T-helper 2 cell treated with Interferon-gamma antibody and Interleukin-4, amounts not matched to agents 5 μg/mL and 100 μg/mL, for 36 hours (primary cell): Measurements from ENCODE around the gene TRIM27.
"Not testable (repeated sequence)": the region's sequence is repeated elsewhere in the genome, so short reads cannot be mapped to it uniquely, and the experiment has no call there.

Experiments used
- DNase-seq: peaks from one replicate; pipeline ENCODE4 v3.0.0; 2021; ENCODE audit warnings: low spot score
- H3K27ac Mint-ChIP-seq: one replicate; pipeline ENCODE4 v1.8.0; 2021; ENCODE audit warnings: mild to moderate bottlenecking, mixed read lengths
- H3K27me3 Mint-ChIP-seq: one replicate; pipeline ENCODE4 v1.8.0; 2021; ENCODE audit warnings: low read depth, mixed read lengths
- H3K36me3 Mint-ChIP-seq: one replicate; pipeline ENCODE4 v1.8.0; 2021; ENCODE audit warnings: low read depth, mixed read lengths
- H3K4me1 Mint-ChIP-seq: one replicate; pipeline ENCODE4 v1.8.0; 2021; ENCODE audit warnings: low read depth, mixed read lengths
- H3K4me3 Mint-ChIP-seq: one replicate; pipeline ENCODE4 v1.8.0; 2022; ENCODE audit warnings: mild to moderate bottlenecking, moderate library complexity, mixed read lengths
- H3K9me3 Mint-ChIP-seq: one replicate; pipeline ENCODE4 v1.8.0; 2021; ENCODE audit warnings: mixed read lengths

TRIM27 gene

DNA sequence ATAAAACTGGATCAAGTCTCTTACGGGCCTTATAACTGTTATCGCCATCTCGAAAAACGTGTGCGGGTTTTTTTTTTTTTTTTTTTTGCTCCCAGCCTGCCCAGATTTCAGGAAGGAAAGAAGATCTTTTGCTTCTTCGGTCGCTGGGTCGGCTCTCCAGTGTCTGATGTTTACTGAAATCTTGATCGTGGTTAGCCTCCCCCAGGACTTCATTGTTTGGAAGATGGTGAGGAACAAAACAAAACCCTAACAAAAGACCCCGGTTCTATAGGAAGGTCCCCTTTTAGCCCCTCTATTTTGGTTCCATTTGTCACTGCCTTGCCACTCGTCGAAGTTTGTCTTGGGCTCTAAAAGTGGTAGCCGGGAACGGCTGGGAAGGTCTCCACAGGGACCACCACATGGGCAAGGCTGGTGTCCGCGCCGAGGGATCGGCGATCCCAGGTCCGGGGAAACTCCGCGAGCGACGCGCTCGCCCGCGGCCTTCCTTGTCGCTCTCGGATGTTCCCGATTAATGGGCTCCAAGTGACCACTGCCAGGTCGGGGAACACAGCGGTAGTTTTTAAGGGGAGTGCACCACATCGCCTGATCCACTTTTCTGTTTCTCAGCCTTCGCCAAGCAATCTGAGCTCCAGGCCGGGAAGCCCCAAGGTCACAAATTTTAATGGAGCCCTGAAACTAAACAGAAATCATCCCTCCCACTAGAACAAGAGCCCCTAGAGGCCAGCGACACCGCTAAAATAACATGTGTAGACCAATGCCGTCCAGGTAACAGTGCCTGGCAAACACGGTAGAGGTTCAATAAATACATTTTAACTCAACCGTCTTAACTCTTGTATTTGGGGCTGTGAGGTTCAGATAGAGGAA, 27.0 kb downstream of the TRIM27 start:
- Mint-ChIP-seq H3K27ac (peak overlapping the region; percentile 100), H3K4me1 (peaks cover 9% of the 10 kb centered on the region), H3K9me3 (no peaks in the 10 kb centered on the region), H3K4me3 (peak overlapping the region; percentile 93), H3K27me3 (peaks cover 4% of the 10 kb centered on the region), H3K36me3 (peaks cover 16% of the 10 kb centered on the region)
- peak; percentile 34 for DNase-seq

DNA sequence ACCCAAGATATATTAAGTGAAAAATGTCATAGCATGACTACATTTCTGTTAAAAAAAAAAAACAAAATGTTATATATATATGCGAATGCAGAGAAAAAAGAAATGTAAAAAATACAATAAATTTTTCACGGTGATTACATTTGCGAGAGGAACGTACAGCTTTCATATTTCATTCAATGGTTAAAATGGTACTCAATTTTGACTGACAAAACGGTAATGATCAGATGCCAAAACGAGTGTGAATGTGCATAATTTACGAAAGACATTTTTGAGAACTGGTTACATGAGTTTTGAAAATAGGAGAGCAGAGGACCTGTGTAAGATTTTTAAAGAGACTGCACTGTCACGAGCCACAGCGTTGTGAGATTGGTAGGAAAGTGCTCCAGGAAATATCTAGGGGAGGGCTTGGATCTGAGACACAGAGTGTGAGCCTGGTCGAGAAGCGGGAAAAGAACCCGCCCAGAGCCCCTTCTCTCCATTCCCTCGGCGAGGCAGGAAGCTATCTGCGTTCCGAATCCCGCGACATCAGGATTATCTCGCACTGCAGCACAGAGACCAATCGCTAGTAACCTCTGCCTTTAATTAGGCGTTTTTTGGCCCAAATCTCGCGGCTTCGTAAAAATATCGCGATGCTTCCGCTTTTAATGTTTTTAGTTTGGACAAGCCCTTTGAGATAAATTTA, 28.5 kb downstream of the TRIM27 start:
- peak; percentile 87 for DNase-seq
- Mint-ChIP-seq H3K27me3 (peaks cover 4% of the 10 kb centered on the region), H3K4me1 (peaks cover 9% of the 10 kb centered on the region), H3K9me3 (no peaks in the 10 kb centered on the region), H3K4me3 (peak overlapping the region; percentile 93), H3K36me3 (peaks cover 3% of the 10 kb centered on the region), H3K27ac (peak overlapping the region; percentile 100)

DNA sequence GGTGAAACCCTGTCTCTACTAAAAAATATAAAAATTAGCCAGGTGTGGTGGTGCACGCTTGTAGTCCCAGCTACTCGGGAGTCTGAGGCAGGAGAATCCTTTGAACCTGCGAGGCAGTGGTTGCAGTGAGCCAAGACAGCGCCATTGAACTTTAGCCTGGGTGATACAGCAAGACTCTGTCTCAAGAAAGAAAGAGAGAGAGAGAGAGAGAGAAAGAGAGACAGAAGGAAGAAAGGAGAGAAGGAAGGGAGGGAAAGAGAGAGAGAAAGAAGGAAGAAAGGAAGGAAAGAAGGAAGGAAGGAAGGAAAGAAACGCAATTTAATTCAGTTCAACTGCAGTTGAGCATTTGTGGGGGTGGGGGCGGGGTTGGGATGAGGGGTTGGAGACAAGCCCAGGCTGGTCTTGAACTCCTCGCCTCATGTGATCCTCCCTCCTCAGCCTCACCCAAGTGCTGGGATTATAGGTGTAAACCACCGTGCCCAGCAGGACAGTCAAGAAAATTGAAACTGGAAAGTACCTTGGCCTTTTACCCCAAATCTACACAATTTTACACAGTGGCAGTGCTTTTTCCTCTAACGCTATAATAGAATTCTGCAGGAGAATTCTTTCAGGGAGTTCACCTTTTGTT, 30.5 kb downstream of the TRIM27 start:
- DNase-seq = no peak
- Mint-ChIP-seq H3K27me3 (peaks cover 4% of the 10 kb centered on the region), H3K9me3 (no peaks in the 10 kb centered on the region), H3K27ac (no peak overlapping the region), H3K36me3 (no peaks in the 10 kb centered on the region), H3K4me1 (peaks cover 6% of the 10 kb centered on the region), H3K4me3 (peak overlapping the region; percentile 48)

DNA sequence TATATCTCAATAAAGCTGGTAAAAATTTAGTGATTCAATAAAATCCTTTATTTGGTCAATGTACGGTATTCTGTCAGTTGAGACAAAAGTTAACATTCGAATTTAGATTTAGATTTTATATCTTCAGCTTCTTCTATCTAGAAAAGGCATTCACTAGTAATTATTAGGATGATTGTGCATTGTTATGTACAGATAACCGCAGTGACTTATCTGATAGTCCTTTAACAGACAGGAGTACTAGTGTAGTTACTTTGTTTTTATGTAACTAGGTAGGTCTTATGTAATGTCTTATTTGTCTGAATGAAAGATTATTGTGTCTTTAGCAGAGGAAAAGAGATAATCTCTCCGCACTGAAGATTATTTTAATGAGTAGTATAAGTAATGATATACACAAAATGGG, 31.3 kb downstream of the TRIM27 start:
- Mint-ChIP-seq H3K4me1 (peaks cover 6% of the 10 kb centered on the region), H3K4me3 (no peak overlapping the region), H3K27me3 (peaks cover 4% of the 10 kb centered on the region), H3K9me3 (no peaks in the 10 kb centered on the region), H3K27ac (no peak overlapping the region), H3K36me3 (no peaks in the 10 kb centered on the region)
- no peak for DNase-seq

DNA sequence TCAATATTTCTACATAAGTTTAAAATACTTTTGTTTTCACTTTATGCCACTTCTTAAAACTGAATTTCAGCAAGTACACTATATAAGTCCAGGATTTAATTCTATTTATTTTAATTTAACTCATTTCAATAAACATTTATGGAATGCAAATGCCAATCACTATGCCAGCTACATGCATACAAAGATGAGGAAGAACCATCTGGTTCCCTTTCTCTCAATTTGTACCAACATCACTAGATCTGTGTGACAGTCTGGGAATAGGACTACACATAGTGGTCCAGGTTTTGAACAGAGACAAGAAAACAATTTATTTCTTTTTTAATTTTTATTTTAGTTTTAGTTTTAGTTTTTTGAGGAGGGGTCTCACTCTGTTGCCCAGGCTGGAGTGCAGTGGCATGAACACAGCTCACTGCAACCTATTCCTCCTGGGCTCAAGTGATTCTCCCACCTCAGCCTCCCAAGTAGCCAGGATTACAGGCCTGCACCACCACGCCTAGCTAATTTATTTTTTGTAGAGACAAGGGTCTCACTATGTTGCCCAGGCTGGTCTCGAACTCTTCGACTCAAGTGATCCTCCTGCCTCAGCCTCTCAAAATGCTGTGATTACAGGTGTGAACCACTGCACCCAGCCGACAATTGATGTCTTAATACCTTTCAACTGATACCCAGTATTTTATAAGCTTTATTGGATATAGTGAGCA, 35.8 kb downstream of the TRIM27 start:
- Mint-ChIP-seq H3K36me3 (peaks cover 3% of the 10 kb centered on the region), H3K9me3 (peaks cover 11% of the 10 kb centered on the region), H3K27ac (no peak overlapping the region), H3K27me3 (peaks cover 3% of the 10 kb centered on the region), H3K4me1 (peaks cover 12% of the 10 kb centered on the region), H3K4me3 (no peak overlapping the region)
- DNase-seq = no peak

DNA sequence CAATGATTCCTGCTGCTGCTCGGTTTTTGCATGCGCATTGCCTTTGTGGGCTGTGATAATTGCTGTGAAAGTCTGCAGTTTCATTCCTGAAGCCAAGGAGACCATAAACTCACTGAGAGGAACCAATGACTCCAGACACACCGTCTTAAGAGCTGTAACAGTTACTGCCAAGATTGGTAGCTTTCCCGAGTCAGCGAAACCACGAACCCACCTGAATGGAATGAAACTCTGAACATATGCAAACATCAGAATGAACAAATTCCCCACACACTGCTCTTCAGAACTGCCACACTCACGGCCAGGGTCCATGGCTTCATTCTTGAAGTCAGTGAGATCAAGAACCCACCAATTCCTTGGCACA, 37.7 kb downstream of the TRIM27 start:
- Mint-ChIP-seq H3K27me3 (peaks cover 8% of the 10 kb centered on the region), H3K4me3 (no peak overlapping the region), H3K27ac (no peak overlapping the region), H3K4me1 (peaks cover 19% of the 10 kb centered on the region), H3K36me3 (peaks cover 7% of the 10 kb centered on the region), H3K9me3 (peaks cover 11% of the 10 kb centered on the region)
- no peak for DNase-seq

DNA sequence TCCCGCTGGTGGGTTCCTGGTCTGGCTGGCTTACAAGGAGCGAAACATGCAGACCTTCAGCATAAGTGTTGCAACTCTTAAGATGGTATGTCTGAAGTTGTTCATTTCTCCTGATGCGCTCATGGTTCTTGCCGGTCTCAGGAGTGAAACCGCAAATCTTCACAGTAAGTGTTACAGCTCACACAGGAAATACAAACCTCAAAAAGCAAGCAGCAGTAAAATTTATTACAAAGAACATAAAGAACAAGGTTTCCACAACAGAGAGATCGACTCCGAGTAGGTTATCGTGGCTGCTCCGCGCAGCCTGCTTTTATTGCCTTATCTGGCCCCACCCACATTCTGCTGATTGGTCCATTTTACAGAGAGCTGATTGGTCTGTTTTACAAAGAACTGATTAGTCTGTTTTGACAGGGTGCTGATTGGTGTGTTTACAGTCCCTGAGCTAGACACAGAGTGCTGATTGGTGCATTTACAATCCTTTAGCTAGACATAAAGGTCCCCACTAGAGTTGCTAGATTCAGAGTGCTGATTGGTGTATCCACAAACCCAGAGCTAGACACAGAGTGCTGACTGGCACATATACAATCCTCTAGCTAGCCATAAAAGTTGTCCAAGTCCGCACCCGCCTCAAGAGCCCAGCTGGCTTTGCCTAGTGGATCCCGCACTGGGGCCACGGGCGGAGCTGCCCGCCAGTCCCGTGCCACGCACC, 39.2 kb downstream of the TRIM27 start:
- DNase-seq = peak; percentile 74
- peaks cover 17% of the 10 kb centered on the region for H3K27me3 Mint-ChIP-seq
- H3K36me3 Mint-ChIP-seq = peaks cover 7% of the 10 kb centered on the region
- peaks cover 24% of the 10 kb centered on the region for H3K4me1 Mint-ChIP-seq
- H3K4me3 Mint-ChIP-seq = peak overlapping the region; percentile 78
- H3K9me3 Mint-ChIP-seq = peaks cover 11% of the 10 kb centered on the region
- peak overlapping the region; percentile 86 for H3K27ac Mint-ChIP-seq

DNA sequence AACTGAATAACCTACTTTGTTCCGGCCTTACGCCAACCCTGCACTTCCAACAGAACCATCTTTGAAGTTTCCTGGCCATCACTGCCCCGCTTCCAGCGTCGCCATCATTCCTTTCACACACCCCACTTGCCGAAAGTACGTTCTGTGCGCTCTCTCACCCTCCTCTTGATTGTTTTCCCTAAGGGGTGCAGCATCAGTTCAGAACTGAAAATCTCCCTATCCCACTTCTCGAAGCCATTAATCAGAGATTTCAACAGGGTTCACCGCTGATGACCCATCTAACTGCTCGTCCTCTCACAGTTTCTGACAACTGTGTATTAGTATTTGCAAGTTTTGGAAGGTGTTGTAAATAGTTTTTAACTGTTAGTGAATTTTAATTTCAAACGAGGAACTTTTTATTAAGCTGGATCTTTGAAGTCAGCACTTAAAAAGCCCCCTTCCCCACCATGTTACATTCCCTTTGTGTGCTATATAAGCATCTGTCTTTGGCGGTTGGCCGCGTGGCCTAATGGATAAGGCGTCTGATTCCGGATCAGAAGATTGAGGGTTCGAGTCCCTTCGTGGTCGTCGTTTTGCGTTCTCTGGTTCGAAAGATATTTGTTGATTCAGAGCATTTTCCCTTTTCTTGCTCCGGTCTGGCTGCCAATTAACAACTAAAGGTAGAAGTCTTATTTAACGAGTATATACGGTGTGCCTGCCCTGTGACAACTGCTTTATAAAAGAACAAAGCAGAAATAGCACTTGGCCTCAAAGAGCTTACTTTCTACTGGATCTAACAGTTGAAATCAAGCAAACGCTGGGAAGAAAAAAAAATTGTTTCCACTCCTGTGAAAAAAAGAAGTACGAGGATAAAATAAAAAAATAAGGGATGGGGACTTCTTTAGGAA, 42.6 kb downstream of the TRIM27 start:
- peaks cover 36% of the 10 kb centered on the region for H3K27me3 Mint-ChIP-seq
- DNase-seq = peak; percentile 42
- H3K27ac Mint-ChIP-seq = peak overlapping the region; percentile 41
- H3K9me3 Mint-ChIP-seq = peaks cover 9% of the 10 kb centered on the region
- H3K4me1 Mint-ChIP-seq = peaks cover 24% of the 10 kb centered on the region
- peaks cover 6% of the 10 kb centered on the region for H3K36me3 Mint-ChIP-seq
- peak overlapping the region; percentile 82 for H3K4me3 Mint-ChIP-seq

DNA sequence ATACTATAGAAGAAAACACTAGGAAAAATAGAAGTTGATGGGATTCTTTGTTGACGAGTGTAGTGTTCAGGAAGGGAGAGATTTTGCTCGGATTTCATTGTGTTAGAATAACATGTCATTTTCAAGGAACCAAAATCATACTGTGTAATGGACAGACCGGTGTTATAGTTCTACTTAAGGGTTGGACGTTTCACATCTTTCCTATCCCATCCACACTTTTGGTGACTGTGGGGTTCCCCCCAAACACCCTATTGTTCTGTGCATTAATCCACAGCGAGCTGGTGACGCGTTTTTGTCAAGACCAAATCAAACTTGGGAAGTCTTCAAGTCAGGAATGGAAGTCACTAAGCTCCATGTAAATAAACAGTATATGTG, 43.3 kb downstream of the TRIM27 start:
- Mint-ChIP-seq H3K4me3 (peak overlapping the region; percentile 82), H3K27ac (no peak overlapping the region)

DNA sequence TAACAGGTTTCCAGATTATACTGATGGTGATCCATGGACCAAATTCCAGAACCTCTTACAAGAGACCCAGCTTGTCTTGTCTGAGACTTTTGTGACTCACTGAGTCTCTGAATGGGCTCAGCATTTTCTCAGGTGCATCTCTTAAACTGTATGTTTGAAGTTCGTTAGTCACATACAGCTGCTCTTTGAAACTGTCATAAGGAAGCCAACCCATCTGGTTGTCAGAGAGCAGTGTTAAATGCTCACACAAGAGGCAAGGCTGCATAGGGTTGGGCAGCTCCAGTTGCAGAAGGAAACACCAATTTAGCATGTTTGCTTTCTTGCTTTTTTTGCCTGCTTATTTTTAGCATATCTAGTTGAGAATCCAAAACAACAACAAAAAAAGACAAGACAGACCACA, 47.1 kb downstream of the TRIM27 start:
- Mint-ChIP-seq H3K27me3 (peaks cover 38% of the 10 kb centered on the region), H3K4me1 (peaks cover 12% of the 10 kb centered on the region), H3K9me3 (no peaks in the 10 kb centered on the region), H3K4me3 (no peak overlapping the region), H3K27ac (no peak overlapping the region), H3K36me3 (peaks cover 4% of the 10 kb centered on the region)
- DNase-seq = no peak

More for the DNA sequence above, 43.3 kb downstream of the TRIM27 start:
- Mint-ChIP-seq H3K36me3 (peaks cover 4% of the 10 kb centered on the region), H3K27me3 (peaks cover 37% of the 10 kb centered on the region), H3K9me3 (peaks cover 2% of the 10 kb centered on the region), H3K4me1 (peaks cover 24% of the 10 kb centered on the region)
- DNase-seq = no peak

DNA sequence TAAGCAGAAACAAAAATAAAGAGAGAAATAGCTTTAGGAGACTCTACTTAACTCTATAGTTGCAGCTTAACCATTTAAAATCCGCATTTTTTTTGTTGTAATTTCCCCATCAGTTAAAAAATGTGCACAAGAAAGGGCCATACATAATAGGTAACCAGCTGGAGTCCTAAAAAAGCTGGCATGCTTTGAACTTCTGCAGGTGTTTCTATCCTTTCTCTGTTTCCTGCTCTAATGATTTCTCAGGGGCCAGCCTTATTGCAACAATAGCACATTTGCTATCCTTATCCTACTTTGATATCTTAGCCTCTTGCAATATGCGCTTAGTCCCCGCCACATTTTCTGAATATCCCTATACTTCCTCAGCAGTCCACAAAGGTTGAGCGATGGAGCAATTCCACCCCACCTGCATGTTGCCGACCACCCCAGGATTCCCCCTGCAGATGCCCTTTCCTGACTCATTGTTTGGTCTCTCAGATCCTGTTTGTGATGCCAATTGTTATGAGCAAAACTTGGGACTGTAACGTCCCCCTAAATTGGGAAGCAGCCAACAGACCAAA, 48.5 kb downstream of the TRIM27 start:
- Mint-ChIP-seq H3K4me3 (no peak overlapping the region), H3K9me3 (no peaks in the 10 kb centered on the region), H3K4me1 (peaks cover 3% of the 10 kb centered on the region), H3K27ac (no peak overlapping the region), H3K27me3 (peaks cover 25% of the 10 kb centered on the region), H3K36me3 (no peaks in the 10 kb centered on the region)
- no peak for DNase-seq

DNA sequence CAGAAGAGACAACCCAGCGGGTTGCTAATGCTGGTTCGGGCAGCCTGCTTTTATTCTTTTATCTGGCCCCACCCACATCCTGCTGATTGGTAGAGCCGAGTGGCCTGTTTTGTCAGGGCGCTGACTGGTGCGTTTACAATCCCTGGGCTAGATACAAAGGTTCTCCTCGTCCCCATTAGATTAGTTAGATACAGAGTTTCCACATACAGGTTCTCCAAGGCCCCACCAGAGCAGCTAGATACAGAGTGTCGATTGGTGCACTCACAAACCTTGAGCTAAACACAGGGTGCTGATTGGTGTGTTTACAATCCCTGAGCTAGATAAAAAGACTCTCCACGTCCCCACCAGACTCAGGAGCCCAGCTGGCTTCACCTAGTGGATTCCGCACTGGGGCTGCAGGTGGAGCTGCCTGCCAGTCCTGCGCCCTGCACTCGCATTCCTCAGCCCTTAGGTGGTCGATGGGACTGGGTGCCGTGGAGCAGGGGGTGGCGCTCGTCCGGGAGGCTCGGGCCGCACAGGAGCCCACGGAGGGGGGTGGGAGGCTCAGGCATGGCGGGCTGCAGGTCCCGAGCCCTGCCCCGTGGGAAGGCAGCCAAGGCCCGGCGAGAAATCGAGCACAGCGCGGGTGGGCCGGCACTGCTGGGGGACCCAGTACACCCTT, 51.5 kb downstream of the TRIM27 start:
- H3K36me3 Mint-ChIP-seq = not testable (repeated sequence)

More for the DNA sequence above, 51.5 kb downstream of the TRIM27 start:
- H3K4me1 Mint-ChIP-seq = peaks cover 12% of the 10 kb centered on the region
- H3K4me3 Mint-ChIP-seq, DNase-seq, H3K27ac Mint-ChIP-seq, H3K9me3 Mint-ChIP-seq, H3K27me3 Mint-ChIP-seq: not testable (repeated sequence)
